ENCODE data around the gene ASB2. TPM values are rescaled to one million over a fixed set of nuclear protein-coding genes. Genes with fewer than 3 reads are reported as not detected.

Gene ASB2
- total and polyA plus RNA-seq, 2 of the 8 experiments (the other 6 are each of a cell fraction or from before 2014, with no cell fraction given) = 1.0 to 2.1 TPM

DNA sequence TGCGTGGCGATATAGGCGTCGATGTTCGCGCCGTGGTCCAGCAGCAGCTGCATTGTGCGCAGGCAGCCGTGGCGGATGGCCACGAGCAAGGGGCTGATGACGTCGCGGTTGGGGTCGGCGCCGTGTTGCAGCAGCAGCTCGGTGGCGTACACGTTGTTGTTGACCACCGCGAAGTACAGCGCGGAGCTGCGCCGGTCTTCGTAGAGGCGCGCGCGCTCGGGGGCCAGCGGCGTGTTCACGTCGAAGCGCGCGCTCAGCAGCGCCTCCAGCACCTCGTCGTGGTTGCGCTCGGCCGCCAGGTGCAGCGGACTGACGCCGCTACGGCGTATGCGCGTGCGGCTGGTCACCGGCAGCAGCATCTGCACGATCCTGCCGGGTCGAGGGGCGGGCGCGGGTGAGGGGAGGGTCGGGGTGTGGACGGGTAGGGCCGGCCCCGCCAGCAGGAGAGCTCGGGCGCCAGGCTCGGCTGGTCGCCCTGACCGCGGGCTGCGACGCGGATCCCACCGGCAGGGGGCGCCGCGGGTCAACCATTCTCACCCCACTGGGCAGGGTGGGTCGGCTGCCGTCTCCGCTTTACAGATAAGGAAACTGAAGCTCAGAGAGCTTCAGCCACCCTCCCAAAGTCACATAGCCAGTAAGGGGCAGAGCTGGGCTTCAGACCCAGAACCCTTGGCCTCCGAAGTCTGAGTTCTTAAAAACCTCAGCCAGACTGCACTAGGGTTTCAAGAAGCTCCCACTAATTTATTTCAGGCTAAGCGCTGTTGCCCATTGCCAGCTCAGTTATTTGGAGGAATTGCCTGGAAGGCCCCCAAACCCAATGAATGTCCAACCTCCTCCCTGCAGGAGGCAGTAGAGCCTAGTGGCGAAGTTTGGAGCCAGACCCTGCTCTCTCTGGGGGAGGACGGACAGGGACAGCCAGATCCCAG, 36.8 kb downstream of the ASB2 start (continued):
- peak; percentile 49; the same call in 1 of the 2 replicates for TF ChIP-seq TBP (IDR thresholded peaks at IDR 0.05; ENCODE audit: low read depth, low read length)
- TF ChIP-seq SIX5 (IDR thresholded peaks at IDR 0.05; ENCODE audit: low read depth, low read length) = no peak
- TF ChIP-seq POLR2AphosphoS5 (IDR thresholded peaks at IDR 0.05; ENCODE audit: low read depth, low read length) = no peak
- peak; percentile 45 for TF ChIP-seq TAF7 (optimal IDR thresholded peaks at IDR 0.05; ENCODE audit: borderline replicate concordance, low read depth, low read length)
- no peak for TF ChIP-seq KDM1A (IDR thresholded peaks at IDR 0.05; ENCODE audit: borderline replicate concordance, low read length)
- no peak for TF ChIP-seq RFX5 (IDR thresholded peaks at IDR 0.05; ENCODE audit: borderline replicate concordance, low read depth, low read length)
- TF ChIP-seq KDM5A (IDR thresholded peaks at IDR 0.05; ENCODE audit: low read length) = no peak
- no peak for TF ChIP-seq SIRT6 (IDR thresholded peaks at IDR 0.05; ENCODE audit: low read length)
- no peak for TF ChIP-seq CBX5 (IDR thresholded peaks at IDR 0.05; ENCODE audit: low read depth, low read length)
- no peak for TF ChIP-seq POU5F1 (IDR thresholded peaks at IDR 0.05; ENCODE audit: low read depth, low read length)
- no peak for TF ChIP-seq BRCA1 (IDR thresholded peaks at IDR 0.05; ENCODE audit: low read depth, low read length)
- no peak for TF ChIP-seq TEAD4 (IDR thresholded peaks at IDR 0.05; ENCODE audit: low read depth, low read length)
- TF ChIP-seq, protein P1, sequence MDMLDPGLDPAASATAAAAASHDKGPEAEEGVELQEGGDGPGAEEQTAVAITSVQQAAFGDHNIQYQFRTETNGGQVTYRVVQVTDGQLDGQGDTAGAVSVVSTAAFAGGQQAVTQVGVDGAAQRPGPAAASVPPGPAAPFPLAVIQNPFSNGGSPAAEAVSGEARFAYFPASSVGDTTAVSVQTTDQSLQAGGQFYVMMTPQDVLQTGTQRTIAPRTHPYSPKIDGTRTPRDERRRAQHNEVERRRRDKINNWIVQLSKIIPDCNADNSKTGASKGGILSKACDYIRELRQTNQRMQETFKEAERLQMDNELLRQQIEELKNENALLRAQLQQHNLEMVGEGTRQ (IDR thresholded peaks at IDR 0.05; ENCODE audit: low read length) = no peak; the same call in 1 of the 2 replicates
- no peak for TF ChIP-seq BCL11A (IDR thresholded peaks at IDR 0.05; ENCODE audit: low read depth in 2 of 2, low read length in 2 of 2)
- TF ChIP-seq PHF8 (conservative IDR thresholded peaks at IDR 0.05; ENCODE audit: low read depth, low read length) = peak; percentile 39; the same call in 1 of the 2 replicates
- TF ChIP-seq, protein P2, sequence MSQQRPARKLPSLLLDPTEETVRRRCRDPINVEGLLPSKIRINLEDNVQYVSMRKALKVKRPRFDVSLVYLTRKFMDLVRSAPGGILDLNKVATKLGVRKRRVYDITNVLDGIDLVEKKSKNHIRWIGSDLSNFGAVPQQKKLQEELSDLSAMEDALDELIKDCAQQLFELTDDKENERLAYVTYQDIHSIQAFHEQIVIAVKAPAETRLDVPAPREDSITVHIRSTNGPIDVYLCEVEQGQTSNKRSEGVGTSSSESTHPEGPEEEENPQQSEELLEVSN (IDR thresholded peaks at IDR 0.05) = peak; percentile 96
- TF ChIP-seq CBX8 (IDR thresholded peaks at IDR 0.05; ENCODE audit: borderline replicate concordance, low read depth, low read length) = no peak
- TF ChIP-seq MAFK (IDR thresholded peaks at IDR 0.05; ENCODE audit: low read depth, low read length) = no peak
- TF ChIP-seq, protein P3, sequence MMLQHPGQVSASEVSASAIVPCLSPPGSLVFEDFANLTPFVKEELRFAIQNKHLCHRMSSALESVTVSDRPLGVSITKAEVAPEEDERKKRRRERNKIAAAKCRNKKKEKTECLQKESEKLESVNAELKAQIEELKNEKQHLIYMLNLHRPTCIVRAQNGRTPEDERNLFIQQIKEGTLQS (IDR thresholded peaks at IDR 0.05; ENCODE audit: insufficient read depth, low read depth, low read length) = no peak
- no peak for TF ChIP-seq SAP30 (IDR thresholded peaks at IDR 0.05; ENCODE audit: insufficient read depth, insufficient replicate concordance, low read length)
- peak; percentile 76 for TF ChIP-seq CREB1 (IDR thresholded peaks at IDR 0.05)
- peak; percentile 94 for TF ChIP-seq KDM4A (IDR thresholded peaks at IDR 0.05; ENCODE audit: low read depth, low read length, severe bottlenecking)
